IPS-18a (cell line): ENCODE results near the gene TASL.

Experiments used
- H3K27ac ChIP-seq: one replicate; pipeline ENCODE4 v1.5.1; 2013; ENCODE audit warnings: low read length
- H3K27me3 ChIP-seq: one replicate; pipeline ENCODE4 v1.6.1; 2013; ENCODE audit warnings: mild to moderate bottlenecking, low read length; ENCODE audit not compliant: control insufficient read depth, insufficient read depth
- H3K36me3 ChIP-seq: one replicate; pipeline ENCODE4 v1.6.1; 2013; ENCODE audit warnings: low read depth, low read length; ENCODE audit not compliant: control insufficient read depth
- H3K4me1 ChIP-seq: one replicate; pipeline ENCODE4 v1.6.1; 2013; ENCODE audit warnings: low read depth, low read length; ENCODE audit not compliant: control insufficient read depth
- H3K4me3 ChIP-seq: one replicate; pipeline ENCODE4 v1.5.1; 2013; ENCODE audit warnings: low read length
- H3K9ac ChIP-seq: one replicate; pipeline ENCODE4 v1.6.1; 2013; ENCODE audit warnings: mild to moderate bottlenecking, low read length, moderate library complexity
- H3K9me3 ChIP-seq: one replicate; pipeline ENCODE4 v1.6.1; 2013; ENCODE audit warnings: low read depth, low read length; ENCODE audit not compliant: control insufficient read depth

TASL gene

GRCh38 chrX:30513284-30513683 is 64.3 kb downstream of the TASL start:
- no peak overlapping the region for H3K27ac ChIP-seq
- peaks cover 19% of the 10 kb centered on the region for H3K9me3 ChIP-seq
- H3K9ac ChIP-seq, result no peak overlapping the region
- H3K27me3 ChIP-seq, result no peaks in the 10 kb centered on the region
- H3K4me3 ChIP-seq, result no peak overlapping the region
- no peaks in the 10 kb centered on the region for H3K4me1 ChIP-seq
- no peaks in the 10 kb centered on the region for H3K36me3 ChIP-seq
